Endothelial cell of umbilical vein (primary cell): ENCODE measurements around the gene TBATA. TPM values are rescaled to one million over a fixed set of nuclear protein-coding genes. Genes with fewer than 3 reads are reported as not detected.

Experiments used
- BruUV-seq: library from RNA; stranded (reverse); fragments of 400-500 nt; replicated peaks from 2 replicates; lab custom pipeline; 2021; lab: Mats Ljungman, UMichigan
- CTCF ChIA-PET: fragments of 300-600, 350-600 bp; sonication (Branson Sonifier 250); formaldehyde crosslinking; loops from one replicate; lab custom pipeline; 2021; ENCODE audit warnings: antibody characterized with exemption, inconsistent platforms; lab: Charles Lee
- POLR2A ChIA-PET: fragments of 300-600, 350-600 bp; sonication (Branson Sonifier 250); formaldehyde crosslinking; loops from one replicate; lab custom pipeline; 2021; ENCODE audit warnings: antibody characterized with exemption, inconsistent platforms; lab: Charles Lee
- DNase-seq: peaks from one replicate; pipeline ENCODE4 v3.0.0-alpha.2; 2011; ENCODE audit warnings: low read depth, low spot score
- FAIRE-seq: peaks from 2 replicates; lab custom pipeline; 2011; peaks lifted over from hg19 to GRCh38; lab: Jason Lieb, UNC
- H2AFZ ChIP-seq: 2 replicates; pipeline ENCODE4 v1.6.0; 2012; ENCODE audit warnings: low read depth, low read length, control low read depth, inconsistent platforms
- H3K27ac ChIP-seq: 2 replicates; pipeline ENCODE4 v1.5.1; 2011; ENCODE audit warnings: low read depth, mild to moderate bottlenecking, control low read depth, low read length, moderate library complexity; ENCODE audit not compliant: insufficient read depth
- H3K27me3 ChIP-seq, 2 experiments: 2 replicates each; pipeline versions ENCODE4 v1.6.0 to v1.6.1; 2011; ENCODE audit warnings: low read length in 2 of 2, mixed read lengths in 1 of 2; ENCODE audit not compliant: control insufficient read depth in 2 of 2, insufficient read depth in 2 of 2
- H3K36me3 ChIP-seq, 2 experiments: 2 replicates in 1 of 2; 3 replicates in 1 of 2; pipeline ENCODE4 v1.5.1; 2011; ENCODE audit warnings: low read length in 2 of 2, mild to moderate bottlenecking in 1 of 2, moderate library complexity in 1 of 2; ENCODE audit not compliant: control insufficient read depth in 2 of 2, insufficient read depth in 2 of 2; ENCODE audit errors: extremely low read depth in 1 of 2
- H3K4me1 ChIP-seq: 3 replicates; pipeline ENCODE4 v1.5.1; 2011; ENCODE audit warnings: mild to moderate bottlenecking, low read length; ENCODE audit not compliant: control insufficient read depth, insufficient read depth; ENCODE audit errors: extremely low read depth
- H3K4me2 ChIP-seq: 2 replicates; pipeline ENCODE4 v1.6.1; 2011; ENCODE audit warnings: low read length, control low read depth, mixed read lengths; ENCODE audit not compliant: insufficient read depth
- H3K4me3 ChIP-seq, 3 experiments: fragments of 200-600 bp in 1 of 3; sonication (generic), shearing (Covaris generic) in 1 of 3; replicated peaks in 1 of 3; 2 replicates each; pipeline ENCODE4 v1.5.1; 2011 to 2016; ENCODE audit warnings: control low read depth in 3 of 3, low read length in 3 of 3, mild to moderate bottlenecking in 2 of 3, inconsistent platforms in 1 of 3, low read depth in 1 of 3, moderate library complexity in 1 of 3; ENCODE audit not compliant: insufficient read depth in 1 of 3
- H3K79me2 ChIP-seq: 2 replicates; pipeline ENCODE4 v1.6.0; 2012; ENCODE audit warnings: low read length, inconsistent platforms; ENCODE audit not compliant: control insufficient read depth, insufficient read depth
- H3K9ac ChIP-seq: replicated peaks from 2 replicates; pipeline ENCODE3; 2011; ENCODE audit warnings: low read length, control low read depth; ENCODE audit not compliant: insufficient read depth; ENCODE audit errors: extremely low read depth
- H3K9me1 ChIP-seq: replicated peaks from 3 replicates; pipeline ENCODE4 v1.6.0; 2011; ENCODE audit warnings: mild to moderate bottlenecking, low read length; ENCODE audit not compliant: control insufficient read depth, insufficient read depth; ENCODE audit errors: extremely low read depth
- H3K9me3 ChIP-seq: replicated peaks from 2 replicates; pipeline ENCODE4 v1.5.1; 2012; ENCODE audit warnings: low read length, inconsistent platforms; ENCODE audit not compliant: control insufficient read depth, insufficient read depth
- H4K20me1 ChIP-seq: replicated peaks from 2 replicates; pipeline ENCODE3; 2011; ENCODE audit warnings: mild to moderate bottlenecking, low read length; ENCODE audit not compliant: control insufficient read depth, insufficient read depth; ENCODE audit errors: extremely low read depth
- EZH2 ChIP-seq: IDR thresholded peaks from 2 replicates; pipeline ENCODE4 v1.6.1; 2012; ENCODE audit warnings: borderline replicate concordance, low read depth, mild to moderate bottlenecking, moderate library complexity, low read length, inconsistent platforms; ENCODE audit not compliant: severe bottlenecking
- FOS ChIP-seq: IDR thresholded peaks from 2 replicates; pipeline ENCODE4 v1.6.1; 2011; ENCODE audit warnings: mild to moderate bottlenecking, low read length, moderate library complexity, borderline replicate concordance; ENCODE audit not compliant: insufficient read depth
- GATA2 ChIP-seq: IDR thresholded peaks from 2 replicates; pipeline ENCODE4 v1.7.0; 2011; ENCODE audit warnings: low read depth, mild to moderate bottlenecking, moderate library complexity, mixed read lengths, low read length; ENCODE audit not compliant: insufficient read length, insufficient read depth
- JUN ChIP-seq: IDR thresholded peaks from 2 replicates; pipeline ENCODE4 v1.6.1; 2011; ENCODE audit warnings: borderline replicate concordance, low read depth; ENCODE audit not compliant: insufficient read length, insufficient read depth
- MYC ChIP-seq: IDR thresholded peaks from one replicate; pipeline ENCODE4 v1.6.1; 2011; ENCODE audit warnings: mild to moderate bottlenecking, low read depth, low read length
- POLR2A ChIP-seq: IDR thresholded peaks from 2 replicates; pipeline ENCODE4 v1.6.1; 2012; ENCODE audit warnings: low read depth, mild to moderate bottlenecking, control low read depth, low read length
- POLR2AphosphoS5 ChIP-seq: IDR thresholded peaks from 2 replicates; pipeline ENCODE4 v1.6.1; 2012; ENCODE audit warnings: low read depth, mild to moderate bottlenecking, control low read depth, low read length, moderate library complexity; ENCODE audit not compliant: insufficient read depth
- dilution Hi-C: fragments of 300-500 bp; cut with MboI; formaldehyde crosslinking; loops from one replicate; pipeline ENCODE4 v1.15.0; 2019; ENCODE audit warnings: low sequenced_read_pairs; ENCODE audit not compliant: extremely low pct_ligation_motif_present
- intact Hi-C: fragments of 100-400 bp; cut with micrococcal nuclease; formaldehyde crosslinking; loops from one replicate; pipeline ENCODE4 v1.10.0; 2022
- polyA plus RNA-seq, 4 experiments: library from polyadenylated mRNA; depleted of rRNA in 3 of 4; stranded (reverse) in 3 of 4; unstranded in 1 of 4; fragments of >200 nt; gene quantifications; 2 replicates each; pipeline versions ENCODE4 v1.2.1 to v1.2.3, GENCODE V29; 2011 to 2012; ENCODE audit warnings: missing spikeins in 1 of 4
- total RNA-seq: library from RNA; stranded (reverse); gene quantifications from 2 replicates; pipeline ENCODE4 v1.2.3, GENCODE V29; 2021
- TF ChIP-seq, protein P1 (sequence below), 2 donors: IDR thresholded peaks; 1 replicate in 1 of 2; 2 replicates in 1 of 2; pipeline ENCODE4 v1.5.1; 2011; ENCODE audit warnings: low read length in 2 of 2, mild to moderate bottlenecking in 2 of 2, moderate library complexity in 2 of 2, control low read depth in 1 of 2, inconsistent platforms in 1 of 2, low read depth in 1 of 2; ENCODE audit not compliant: insufficient read depth in 1 of 2; ENCODE audit errors: extremely low read depth in 1 of 2
- TF ChIP-seq, protein P2 (sequence below): IDR thresholded peaks from 2 replicates; pipeline ENCODE4 v1.6.1; 2011; ENCODE audit not compliant: insufficient read depth, insufficient read length

TBATA gene
- total and polyA plus RNA-seq, 2 donors (not counting 3 experiments of a cell fraction or from before 2014, with no cell fraction given): not detected

DNA sequence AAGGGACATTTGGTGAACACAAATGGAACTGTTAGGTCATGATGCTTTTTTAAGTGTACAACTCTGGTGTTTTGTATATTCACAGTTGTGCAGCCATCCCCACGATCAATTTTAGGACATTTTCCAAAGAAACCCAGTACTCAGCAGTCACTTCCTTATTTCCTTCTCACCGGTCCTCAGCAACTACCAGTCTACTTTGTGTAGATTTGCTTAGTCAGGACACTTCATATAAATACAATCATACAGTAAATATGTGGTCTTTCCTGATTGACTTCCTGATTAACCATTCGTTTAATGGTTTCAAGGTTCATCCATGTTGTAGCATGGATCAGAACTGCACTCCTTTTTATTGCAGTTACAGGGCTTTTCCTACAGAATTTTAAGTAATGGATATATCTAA is 45.0 kb upstream of the TBATA start:
- peak; percentile 52 for DNase-seq
- TF ChIP-seq, protein P1, sequence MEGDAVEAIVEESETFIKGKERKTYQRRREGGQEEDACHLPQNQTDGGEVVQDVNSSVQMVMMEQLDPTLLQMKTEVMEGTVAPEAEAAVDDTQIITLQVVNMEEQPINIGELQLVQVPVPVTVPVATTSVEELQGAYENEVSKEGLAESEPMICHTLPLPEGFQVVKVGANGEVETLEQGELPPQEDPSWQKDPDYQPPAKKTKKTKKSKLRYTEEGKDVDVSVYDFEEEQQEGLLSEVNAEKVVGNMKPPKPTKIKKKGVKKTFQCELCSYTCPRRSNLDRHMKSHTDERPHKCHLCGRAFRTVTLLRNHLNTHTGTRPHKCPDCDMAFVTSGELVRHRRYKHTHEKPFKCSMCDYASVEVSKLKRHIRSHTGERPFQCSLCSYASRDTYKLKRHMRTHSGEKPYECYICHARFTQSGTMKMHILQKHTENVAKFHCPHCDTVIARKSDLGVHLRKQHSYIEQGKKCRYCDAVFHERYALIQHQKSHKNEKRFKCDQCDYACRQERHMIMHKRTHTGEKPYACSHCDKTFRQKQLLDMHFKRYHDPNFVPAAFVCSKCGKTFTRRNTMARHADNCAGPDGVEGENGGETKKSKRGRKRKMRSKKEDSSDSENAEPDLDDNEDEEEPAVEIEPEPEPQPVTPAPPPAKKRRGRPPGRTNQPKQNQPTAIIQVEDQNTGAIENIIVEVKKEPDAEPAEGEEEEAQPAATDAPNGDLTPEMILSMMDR (IDR thresholded peaks at IDR 0.05; ENCODE audit: extremely low read depth in 1 of 2, insufficient read depth in 1 of 2, low read depth in 1 of 2, low read length in 2 of 2): no peak
- TF ChIP-seq MYC: no peak
- no peak for TF ChIP-seq GATA2
- TF ChIP-seq POLR2A: no peak
- TF ChIP-seq EZH2: no peak
- TF ChIP-seq POLR2AphosphoS5: no peak
- TF ChIP-seq JUN: no peak
- TF ChIP-seq, protein P2, sequence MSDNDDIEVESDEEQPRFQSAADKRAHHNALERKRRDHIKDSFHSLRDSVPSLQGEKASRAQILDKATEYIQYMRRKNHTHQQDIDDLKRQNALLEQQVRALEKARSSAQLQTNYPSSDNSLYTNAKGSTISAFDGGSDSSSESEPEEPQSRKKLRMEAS: no peak
- TF ChIP-seq FOS: no peak
- peaks cover 0 to 3% of the 10 kb centered on the region in 2 experiments for H3K36me3 ChIP-seq
- no peak overlapping the region for H3K27ac ChIP-seq
- intact Hi-C loops: no loop called here
- H4K20me1 ChIP-seq: no peaks in the 10 kb centered on the region
- peak; percentile 82 for FAIRE-seq
- H3K4me2 ChIP-seq: peak overlapping the region; percentile 17
- ChIA-PET CTCF (no interaction called here), POLR2A (interaction anchor here (0.6 kb wide), 1 partner anchor 9 kb away, joined by 3 read pairs; no protein-coding TSS in a partner anchor)
- peaks cover 33% of the 10 kb centered on the region for H3K4me1 ChIP-seq
- peaks cover 25% of the 10 kb centered on the region for H3K79me2 ChIP-seq
- no peaks in the 10 kb centered on the region for H3K27me3 ChIP-seq
- no TSS peak for BruUV-seq
- H3K4me3 ChIP-seq: no peak overlapping the region
- H3K9me1 ChIP-seq: no peaks in the 10 kb centered on the region
- H3K9me3 ChIP-seq: no peaks in the 10 kb centered on the region
- dilution Hi-C loops: no loop called here
- H2AFZ ChIP-seq: no peak overlapping the region
- no peak overlapping the region for H3K9ac ChIP-seq
